Effector CD4-positive, alpha-beta T cell (primary cell): Measurements from ENCODE around the gene SIPA1.

Experiments used
- DNase-seq: peaks from one replicate; pipeline ENCODE4 v3.0.0-alpha.2; 2020
- total RNA-seq: gene quantifications from one replicate; lab custom pipeline; 2026; lab: John Stamatoyannopoulos, UW

The SIPA1 gene
- total RNA-seq, result 193 reads per million, percentile 92 among the genes with 10 or more reads in this experiment

GRCh38 chr11:65637794-65638419, at the start of gene SIPA1:
TSS of gene SIPA1 (plus strand) at chr11:65638101. CDS start at chr11:65640922, 2,821 bp downstream.
- peak; percentile 67 for DNase-seq

- peak; percentile 68 for DNase-seq
Measured at GRCh38 chr11:65588199-65589054, 49.5 kb upstream of the SIPA1 start.

- no peak for DNase-seq
Measured at GRCh38 chr11:65589444-65590239, 48.3 kb upstream of the SIPA1 start.

- DNase-seq, result no peak
Measured at GRCh38 chr11:65590240-65590738, 47.6 kb upstream of the SIPA1 start.

GRCh38 chr11:65591939-65592857, 45.7 kb upstream of the SIPA1 start:
- no peak for DNase-seq

- no peak for DNase-seq
Measured at GRCh38 chr11:65592858-65593517, 44.9 kb upstream of the SIPA1 start.

- DNase-seq, result no peak
Measured at GRCh38 chr11:65593518-65594414, 44.1 kb upstream of the SIPA1 start.

GRCh38 chr11:65595131-65595530, 42.8 kb upstream of the SIPA1 start:
- DNase-seq, result no peak

- no peak for DNase-seq
Measured at GRCh38 chr11:65595543-65596281, 42.2 kb upstream of the SIPA1 start, which contains the start of gene KCNK7. TSS of gene KCNK7 (minus strand) at chr11:65595800. CDS start at chr11:65595772, 28 bp downstream.

- no peak for DNase-seq
Measured at GRCh38 chr11:65596520-65596919, 41.4 kb upstream of the SIPA1 start.

- DNase-seq, result no peak
Measured at GRCh38 chr11:65598258-65598699, 39.6 kb upstream of the SIPA1 start.

- no peak for DNase-seq
Measured at GRCh38 chr11:65599216-65599954, 38.5 kb upstream of the SIPA1 start.

- DNase-seq, result no peak
Measured at GRCh38 chr11:65599955-65600246, 38.0 kb upstream of the SIPA1 start.

- no peak for DNase-seq
Measured at GRCh38 chr11:65604258-65604657, 33.6 kb upstream of the SIPA1 start.

- no peak for DNase-seq
Measured at GRCh38 chr11:65606876-65607613, 30.9 kb upstream of the SIPA1 start.

GRCh38 chr11:65607614-65608426, 30.1 kb upstream of the SIPA1 start:
- DNase-seq, result no peak

GRCh38 chr11:65609229-65609628, 28.7 kb upstream of the SIPA1 start:
- DNase-seq, result no peak
